ENCODE data around the gene STRBP.

STRBP gene

GRCh38 chr9:123218831-123219230 is 49.6 kb downstream of the STRBP start:
- no peaks in the 10 kb centered on the region; the same call in 1 of the 2 replicates for H3F3A ChIP-seq (ENCODE audit: insufficient read depth, low read length)
- H3K27me3 ChIP-seq (replicated peaks; ENCODE audit: insufficient read depth, low read length): no peaks in the 10 kb centered on the region
- H3K9ac ChIP-seq (ENCODE audit: low read length): no peak overlapping the region
- no peaks in the 10 kb centered on the region for H4K20me1 ChIP-seq (ENCODE audit: insufficient read depth, low read length)
- H3K79me2 ChIP-seq (ENCODE audit: low read length): peaks cover 65% of the 10 kb centered on the region
- H3K27ac ChIP-seq (ENCODE audit: low read length): no peak overlapping the region
- no peak for TF ChIP-seq EZH2 (optimal IDR thresholded peaks at IDR 0.05; ENCODE audit: low read depth, low read length)
- TF ChIP-seq CTCF (IDR thresholded peaks at IDR 0.05; ENCODE audit: low read length): no peak
- no peak for TF ChIP-seq EZH2phosphoT487 (IDR thresholded peaks at IDR 0.05; ENCODE audit: low read length)
- no peak for DNase-seq
- no peaks in the 10 kb centered on the region for H3K36me3 ChIP-seq (replicated peaks; ENCODE audit: insufficient read depth, low read length)
- H3K4me3 ChIP-seq (ENCODE audit: low read length): no peak overlapping the region
- no peaks in the 10 kb centered on the region for H3K9me2 ChIP-seq (replicated peaks; ENCODE audit: insufficient read depth, low read length)
- no peak overlapping the region for H3K4me2 ChIP-seq (ENCODE audit: low read depth, low read length)
- no peaks in the 10 kb centered on the region for H3K9me3 ChIP-seq (replicated peaks; ENCODE audit: insufficient read depth, low read length)
- no peak overlapping the region for H2AFZ ChIP-seq (ENCODE audit: low read length)
- peaks cover 18% of the 10 kb centered on the region for H3K4me1 ChIP-seq (ENCODE audit: low read length)

- H3K79me2 ChIP-seq (ENCODE audit: low read length): peaks cover 63% of the 10 kb centered on the region
- no peak overlapping the region for H3K9ac ChIP-seq (ENCODE audit: low read length)
- no peak overlapping the region for H3K4me3 ChIP-seq (ENCODE audit: low read length)
- peaks cover 16% of the 10 kb centered on the region; the same call in 1 of the 2 replicates for H3K4me1 ChIP-seq (ENCODE audit: low read length)
- H3K9me2 ChIP-seq (replicated peaks; ENCODE audit: insufficient read depth, low read length): no peaks in the 10 kb centered on the region
- no peaks in the 10 kb centered on the region for H3K27me3 ChIP-seq (replicated peaks; ENCODE audit: insufficient read depth, low read length)
- no peak for TF ChIP-seq EZH2 (optimal IDR thresholded peaks at IDR 0.05; ENCODE audit: low read depth, low read length)
- no peak for TF ChIP-seq EZH2phosphoT487 (IDR thresholded peaks at IDR 0.05; ENCODE audit: low read length)
- no peak for TF ChIP-seq CTCF (IDR thresholded peaks at IDR 0.05; ENCODE audit: low read length)
- H4K20me1 ChIP-seq (ENCODE audit: insufficient read depth, low read length): no peaks in the 10 kb centered on the region
- H3F3A ChIP-seq (ENCODE audit: insufficient read depth, low read length): no peaks in the 10 kb centered on the region
- H3K36me3 ChIP-seq (replicated peaks; ENCODE audit: insufficient read depth, low read length): no peaks in the 10 kb centered on the region
- no peak overlapping the region for H2AFZ ChIP-seq (ENCODE audit: low read length)
- H3K27ac ChIP-seq (ENCODE audit: low read length): no peak overlapping the region
- H3K9me3 ChIP-seq (replicated peaks; ENCODE audit: insufficient read depth, low read length): no peaks in the 10 kb centered on the region
- H3K4me2 ChIP-seq (ENCODE audit: low read depth, low read length): no peak overlapping the region
- DNase-seq: no peak
These were observed 51.2 kb downstream of the STRBP start for GRCh38 chr9:123217128-123217654.

GRCh38 chr9:123216251-123216797 is 52.1 kb downstream of the STRBP start:
- Histone ChIP-seq H3K9me3 (replicated peaks; ENCODE audit: insufficient read depth, low read length) (no peaks in the 10 kb centered on the region), H3F3A (ENCODE audit: insufficient read depth, low read length) (no peaks in the 10 kb centered on the region), H3K27me3 (replicated peaks; ENCODE audit: insufficient read depth, low read length) (no peaks in the 10 kb centered on the region), H3K79me2 (ENCODE audit: low read length) (peaks cover 68% of the 10 kb centered on the region), H3K36me3 (replicated peaks; ENCODE audit: insufficient read depth, low read length) (no peaks in the 10 kb centered on the region), H3K9ac (ENCODE audit: low read length) (no peak overlapping the region), H3K27ac (ENCODE audit: low read length) (no peak overlapping the region), H3K9me2 (replicated peaks; ENCODE audit: insufficient read depth, low read length) (no peaks in the 10 kb centered on the region), H3K4me3 (ENCODE audit: low read length) (no peak overlapping the region), H3K4me2 (ENCODE audit: low read depth, low read length) (no peak overlapping the region), H4K20me1 (ENCODE audit: insufficient read depth, low read length) (0 out of 2 replicates have a peak, but pooled peaks cover 4% of the 10 kb centered on the region), H2AFZ (ENCODE audit: low read length) (no peak overlapping the region), H3K4me1 (ENCODE audit: low read length) (peaks cover 16% of the 10 kb centered on the region; the same call in 1 of the 2 replicates)
- TF ChIP-seq EZH2phosphoT487 (IDR thresholded peaks at IDR 0.05; ENCODE audit: low read length): no peak
- no peak for TF ChIP-seq EZH2 (optimal IDR thresholded peaks at IDR 0.05; ENCODE audit: low read depth, low read length)
- TF ChIP-seq CTCF (IDR thresholded peaks at IDR 0.05; ENCODE audit: low read length): no peak
- no peak for DNase-seq
